Lower leg skin (tissue), 4 donors: ENCODE measurements around the gene FNDC5. TPM values are rescaled to one million over a fixed set of nuclear protein-coding genes. Genes with fewer than 3 reads are reported as not detected.

ENCODE experiments used
- DNase-seq, 2 donors: peaks; one replicate each; pipeline ENCODE4 v3.0.0-alpha.2; 2019; ENCODE audit warnings: low spot score in 2 of 2
- H3K4me3 ChIP-seq: fragments of 200-600 bp; sonication (generic); 2 replicates; pipeline ENCODE4 v1.5.1; 2017; ENCODE audit warnings: mild to moderate bottlenecking, low read depth; ENCODE audit not compliant: poor library complexity, severe bottlenecking
- POLR2A ChIP-seq, 2 donors: fragments of 450-650 bp; IDR thresholded peaks; one replicate each; pipeline ENCODE4 v1.6.1; 2016 to 2017; ENCODE audit warnings: antibody characterized with exemption in 2 of 2, mild to moderate bottlenecking in 1 of 2, moderate library complexity in 1 of 2
- WGBS, 2 donors: methylation state at CpG; one replicate each; pipeline ENCODE4 v1.1.5; 2018; 5-methylcytosine and 5-hydroxymethylcytosine counted together
- intact Hi-C: fragments of 100-400 bp; cut with DNase I; formaldehyde crosslinking; loops from one replicate; pipeline ENCODE4 v1.15.0; 2023; ENCODE audit warnings: low total_unique reads
- total RNA-seq, 4 donors: library from RNA; depleted of rRNA; stranded (reverse); fragments of >200 nt; gene quantifications; one replicate each; pipeline ENCODE4 v1.1.0, GENCODE V29; 2016
- TF ChIP-seq, protein P1 (sequence below), 3 donors: fragments of 450-650 bp; IDR thresholded peaks; one replicate each; pipeline ENCODE4 v1.5.1; 2016; ENCODE audit warnings: antibody characterized with exemption in 3 of 3, mild to moderate bottlenecking in 3 of 3, moderate library complexity in 2 of 3

The FNDC5 gene
- total RNA-seq, 4 donors from 2014 or later, result 0.27 to 0.58 TPM; not detected in 2

DNA sequence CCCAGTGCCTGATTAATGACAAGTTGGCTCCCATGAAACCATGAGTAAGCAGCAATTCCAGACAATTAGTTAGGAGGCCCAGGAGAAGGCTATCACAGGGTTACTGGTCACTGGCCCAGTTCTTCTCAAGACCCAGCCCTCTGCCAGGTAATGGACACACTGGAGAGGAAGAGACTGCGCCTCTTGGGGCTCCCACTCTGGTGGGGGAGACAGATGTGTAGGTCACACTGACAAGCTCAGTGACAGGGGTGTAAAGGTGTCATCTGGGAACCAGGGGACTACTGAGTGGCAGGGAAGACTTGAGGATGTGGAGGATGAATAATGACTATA, 20.5 kb upstream of the FNDC5 start:
- intact Hi-C loops, result no loop called here

GRCh38 chr1:32890516-32891240, 20.0 kb upstream of the FNDC5 start:
- DNase-seq, result no peak
- intact Hi-C loops, result no loop called here
- H3K4me3 ChIP-seq, result no peak overlapping the region
- TF ChIP-seq, protein P1, sequence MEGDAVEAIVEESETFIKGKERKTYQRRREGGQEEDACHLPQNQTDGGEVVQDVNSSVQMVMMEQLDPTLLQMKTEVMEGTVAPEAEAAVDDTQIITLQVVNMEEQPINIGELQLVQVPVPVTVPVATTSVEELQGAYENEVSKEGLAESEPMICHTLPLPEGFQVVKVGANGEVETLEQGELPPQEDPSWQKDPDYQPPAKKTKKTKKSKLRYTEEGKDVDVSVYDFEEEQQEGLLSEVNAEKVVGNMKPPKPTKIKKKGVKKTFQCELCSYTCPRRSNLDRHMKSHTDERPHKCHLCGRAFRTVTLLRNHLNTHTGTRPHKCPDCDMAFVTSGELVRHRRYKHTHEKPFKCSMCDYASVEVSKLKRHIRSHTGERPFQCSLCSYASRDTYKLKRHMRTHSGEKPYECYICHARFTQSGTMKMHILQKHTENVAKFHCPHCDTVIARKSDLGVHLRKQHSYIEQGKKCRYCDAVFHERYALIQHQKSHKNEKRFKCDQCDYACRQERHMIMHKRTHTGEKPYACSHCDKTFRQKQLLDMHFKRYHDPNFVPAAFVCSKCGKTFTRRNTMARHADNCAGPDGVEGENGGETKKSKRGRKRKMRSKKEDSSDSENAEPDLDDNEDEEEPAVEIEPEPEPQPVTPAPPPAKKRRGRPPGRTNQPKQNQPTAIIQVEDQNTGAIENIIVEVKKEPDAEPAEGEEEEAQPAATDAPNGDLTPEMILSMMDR (IDR thresholded peaks at IDR 0.05), result no peak
- TF ChIP-seq POLR2A (IDR thresholded peaks at IDR 0.05), result no peak
- WGBS, 2 donors, result 77 to 87% methylated on average over 7 of the region's 7 CpGs

More for the DNA sequence above, 20.5 kb upstream of the FNDC5 start:
- DNase-seq, result no peak
- 100% methylated on average over 1 of the region's 1 CpG for WGBS, 2 donors
- TF ChIP-seq POLR2A (IDR thresholded peaks at IDR 0.05), result no peak
- TF ChIP-seq, protein P1 (IDR thresholded peaks at IDR 0.05), result no peak
- no peak overlapping the region for H3K4me3 ChIP-seq

- no peak overlapping the region for H3K4me3 ChIP-seq
- intact Hi-C loops, result no loop called here
- TF ChIP-seq POLR2A (IDR thresholded peaks at IDR 0.05), result no peak
- TF ChIP-seq, protein P1 (IDR thresholded peaks at IDR 0.05), result no peak
- 92 to 97% methylated on average over 3 of the region's 3 CpGs for WGBS, 2 donors
- DNase-seq, result no peak
Measured at GRCh38 chr1:32889731-32890278, 19.1 kb upstream of the FNDC5 start.

- 90 to 91% methylated on average over 24 of the region's 24 CpGs for WGBS, 2 donors
- intact Hi-C loops, result no loop called here
- TF ChIP-seq, protein P1 (IDR thresholded peaks at IDR 0.05), result no peak
- TF ChIP-seq POLR2A (IDR thresholded peaks at IDR 0.05), result no peak
- H3K4me3 ChIP-seq, result no peak overlapping the region
- no peak for DNase-seq
Measured at GRCh38 chr1:32888677-32889420, 18.1 kb upstream of the FNDC5 start.

- TF ChIP-seq POLR2A (IDR thresholded peaks at IDR 0.05), result no peak
- TF ChIP-seq, protein P1 (IDR thresholded peaks at IDR 0.05), result no peak
- no peak for DNase-seq
- intact Hi-C loops, result no loop called here
- 79 to 89% methylated on average over 3 of the region's 3 CpGs for WGBS, 2 donors
- no peak overlapping the region for H3K4me3 ChIP-seq
Measured at GRCh38 chr1:32888134-32888533, 17.4 kb upstream of the FNDC5 start.
